T1000 (cell line): ENCODE data around the gene LCE2C.
"Not testable (repeated sequence)": the region's sequence is repeated elsewhere in the genome, so short reads cannot be mapped to it uniquely, and the experiment has no call there.

Experiments
- DNase-seq: peaks from one replicate; lab custom pipeline; 2025; ENCODE audit warnings: mixed read lengths; lab: John Stamatoyannopoulos, UW

LCE2C gene

GRCh38 chr1:152674983-152675382 lies at the start of gene LCE2C:
Gene LCE2C (plus strand): TSS chr1:152675279. CDS start chr1:152676016, 737 bp downstream.
- DNase-seq = not testable (repeated sequence)

- DNase-seq = no peak
Observed at GRCh38 chr1:152626744-152627143, 48.3 kb upstream of the LCE2C start.

- DNase-seq = no peak
Observed at GRCh38 chr1:152630596-152630995, 44.5 kb upstream of the LCE2C start.

- DNase-seq = no peak
Observed at GRCh38 chr1:152640351-152640750, 34.7 kb upstream of the LCE2C start.

GRCh38 chr1:152643945-152644344 lies 31.1 kb upstream of the LCE2C start:
- no peak for DNase-seq

- DNase-seq = no peak
Observed at GRCh38 chr1:152645146-152645545, 29.9 kb upstream of the LCE2C start.

GRCh38 chr1:152646656-152647055 lies 28.4 kb upstream of the LCE2C start:
- no peak for DNase-seq

- no peak for DNase-seq
Observed at GRCh38 chr1:152654110-152654509, 21.0 kb upstream of the LCE2C start.

GRCh38 chr1:152656459-152656858 lies 18.6 kb upstream of the LCE2C start:
- no peak for DNase-seq

- no peak for DNase-seq
Observed at GRCh38 chr1:152657677-152658076, 17.4 kb upstream of the LCE2C start.

GRCh38 chr1:152658649-152659048 lies 16.4 kb upstream of the LCE2C start:
- DNase-seq = no peak

GRCh38 chr1:152663098-152663497 lies 12.0 kb upstream of the LCE2C start, which contains the start of gene LCE2D:
Gene LCE2D (plus strand): TSS chr1:152663380. CDS start chr1:152664106, 726 bp downstream.
- DNase-seq = no peak

- not testable (repeated sequence) for DNase-seq
Observed at GRCh38 chr1:152666171-152666570, 8.9 kb upstream of the LCE2C start.

- DNase-seq = no peak
Observed at GRCh38 chr1:152667648-152668047, 7.4 kb upstream of the LCE2C start.

- DNase-seq = no peak
Observed at GRCh38 chr1:152673016-152673415, 2.1 kb upstream of the LCE2C start.

GRCh38 chr1:152679459-152679858 lies 4.4 kb downstream of the LCE2C start:
- DNase-seq = no peak

- no peak for DNase-seq
Observed at GRCh38 chr1:152681616-152682015, 6.5 kb downstream of the LCE2C start.

GRCh38 chr1:152683846-152684245 lies 8.8 kb downstream of the LCE2C start:
- DNase-seq = no peak

GRCh38 chr1:152685823-152686222 lies 10.7 kb downstream of the LCE2C start, which contains the start of gene LCE2B:
Gene LCE2B (plus strand): TSS chr1:152686123. CDS start chr1:152686844, 721 bp downstream.
- DNase-seq = not testable (repeated sequence)

GRCh38 chr1:152697701-152698600 lies 22.9 kb downstream of the LCE2C start, which contains the start of gene LCE2A:
Gene LCE2A (plus strand): TSS chr1:152698345. CDS start chr1:152698902, 557 bp downstream.
- DNase-seq = no peak

GRCh38 chr1:152699746-152700145 lies 24.7 kb downstream of the LCE2C start:
- DNase-seq = no peak

- no peak for DNase-seq
Observed at GRCh38 chr1:152707860-152708259, 32.8 kb downstream of the LCE2C start, which contains the start of gene LCE4A. Gene LCE4A (plus strand): TSS chr1:152708160. CDS start chr1:152709076, 916 bp downstream.

- no peak for DNase-seq
Observed at GRCh38 chr1:152718238-152718637, 43.2 kb downstream of the LCE2C start.
